H1 (cell line): ENCODE data around the gene SHLD1.

Experiments used
- EZH2 ChIP-seq: fragments of 200-600 bp; sonication (generic); IDR thresholded peaks from 2 replicates; pipeline ENCODE4 v1.7.1; 2012; ENCODE audit warnings: low read depth, mild to moderate bottlenecking, moderate library complexity, low read length, inconsistent platforms; ENCODE audit not compliant: severe bottlenecking
- JUN ChIP-seq: IDR thresholded peaks from 2 replicates; pipeline ENCODE4 v1.6.1; 2011; ENCODE audit warnings: low read depth, mild to moderate bottlenecking, improper control_type of control experiment, low read length
- JUND ChIP-seq: IDR thresholded peaks from 2 replicates; pipeline ENCODE4 v1.6.1; 2011; ENCODE audit warnings: mild to moderate bottlenecking, improper control_type of control experiment, low read length
- NRF1 ChIP-seq: IDR thresholded peaks from 2 replicates; pipeline ENCODE4 v1.6.1; 2011; ENCODE audit warnings: mild to moderate bottlenecking, low read depth, low read length, improper control_type of control experiment
- POLR2AphosphoS5 ChIP-seq: IDR thresholded peaks from 2 replicates; pipeline ENCODE4 v1.6.1; 2011; ENCODE audit warnings: low read depth, low read length
- RXRA ChIP-seq: IDR thresholded peaks from 2 replicates; pipeline ENCODE4 v1.6.1; 2011; ENCODE audit warnings: low read depth, mild to moderate bottlenecking, low read length, moderate library complexity; ENCODE audit not compliant: insufficient read depth
- TF ChIP-seq, protein P1 (sequence below), 3 experiments: IDR thresholded peaks; 1 replicate in 2 of 3; 2 replicates in 1 of 3; pipeline versions ENCODE4 v1.5.1 to v1.6.1; 2011; ENCODE audit warnings: low read length in 3 of 3, mild to moderate bottlenecking in 3 of 3, inconsistent platforms in 2 of 3, low read depth in 1 of 3, moderate library complexity in 1 of 3; ENCODE audit not compliant: insufficient read depth in 1 of 3; ENCODE audit errors: control extremely low read depth in 1 of 3
- TF ChIP-seq, protein P2 (sequence below): IDR thresholded peaks from 2 replicates; pipeline ENCODE4 v1.6.1; 2011; ENCODE audit warnings: low read depth, mild to moderate bottlenecking, low read length; ENCODE audit not compliant: insufficient read depth

DNA sequence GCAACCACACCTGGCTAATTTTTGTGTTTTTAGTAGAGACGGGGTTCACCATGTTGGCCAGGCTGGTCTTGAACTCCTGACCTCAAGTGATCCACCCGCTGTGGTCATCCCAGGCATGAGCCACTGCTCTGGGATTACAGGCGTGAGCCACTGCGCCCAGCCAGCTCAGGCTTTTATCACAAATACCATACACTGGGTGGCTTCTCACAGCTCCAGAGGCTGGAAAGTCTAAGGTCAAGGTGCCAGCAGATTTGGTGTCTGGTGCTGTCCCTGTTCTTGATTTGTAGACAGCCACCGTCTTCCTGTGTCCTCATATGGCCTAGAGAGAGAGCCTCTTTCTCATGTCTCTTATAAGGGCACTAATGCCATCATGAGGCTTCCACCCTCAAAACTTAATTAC, 25.9 kb downstream of the SHLD1 start:
- no peak for TF ChIP-seq JUN
- no peak for TF ChIP-seq JUND
- TF ChIP-seq, protein P1, sequence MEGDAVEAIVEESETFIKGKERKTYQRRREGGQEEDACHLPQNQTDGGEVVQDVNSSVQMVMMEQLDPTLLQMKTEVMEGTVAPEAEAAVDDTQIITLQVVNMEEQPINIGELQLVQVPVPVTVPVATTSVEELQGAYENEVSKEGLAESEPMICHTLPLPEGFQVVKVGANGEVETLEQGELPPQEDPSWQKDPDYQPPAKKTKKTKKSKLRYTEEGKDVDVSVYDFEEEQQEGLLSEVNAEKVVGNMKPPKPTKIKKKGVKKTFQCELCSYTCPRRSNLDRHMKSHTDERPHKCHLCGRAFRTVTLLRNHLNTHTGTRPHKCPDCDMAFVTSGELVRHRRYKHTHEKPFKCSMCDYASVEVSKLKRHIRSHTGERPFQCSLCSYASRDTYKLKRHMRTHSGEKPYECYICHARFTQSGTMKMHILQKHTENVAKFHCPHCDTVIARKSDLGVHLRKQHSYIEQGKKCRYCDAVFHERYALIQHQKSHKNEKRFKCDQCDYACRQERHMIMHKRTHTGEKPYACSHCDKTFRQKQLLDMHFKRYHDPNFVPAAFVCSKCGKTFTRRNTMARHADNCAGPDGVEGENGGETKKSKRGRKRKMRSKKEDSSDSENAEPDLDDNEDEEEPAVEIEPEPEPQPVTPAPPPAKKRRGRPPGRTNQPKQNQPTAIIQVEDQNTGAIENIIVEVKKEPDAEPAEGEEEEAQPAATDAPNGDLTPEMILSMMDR (IDR thresholded peaks at IDR 0.05; ENCODE audit: control extremely low read depth in 1 of 3, insufficient read depth in 1 of 3, low read depth in 1 of 3, low read length in 3 of 3), result no peak
- TF ChIP-seq, protein P2, sequence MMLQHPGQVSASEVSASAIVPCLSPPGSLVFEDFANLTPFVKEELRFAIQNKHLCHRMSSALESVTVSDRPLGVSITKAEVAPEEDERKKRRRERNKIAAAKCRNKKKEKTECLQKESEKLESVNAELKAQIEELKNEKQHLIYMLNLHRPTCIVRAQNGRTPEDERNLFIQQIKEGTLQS, result no peak
- no peak for TF ChIP-seq NRF1
- no peak for TF ChIP-seq EZH2
- TF ChIP-seq POLR2AphosphoS5, result no peak
- no peak for TF ChIP-seq RXRA
